ENCODE measurements around the gene SLC17A7.
A peak's percentile ranks its signal among the peaks of the same experiment; 100 is the strongest.

SLC17A7 gene

DNA sequence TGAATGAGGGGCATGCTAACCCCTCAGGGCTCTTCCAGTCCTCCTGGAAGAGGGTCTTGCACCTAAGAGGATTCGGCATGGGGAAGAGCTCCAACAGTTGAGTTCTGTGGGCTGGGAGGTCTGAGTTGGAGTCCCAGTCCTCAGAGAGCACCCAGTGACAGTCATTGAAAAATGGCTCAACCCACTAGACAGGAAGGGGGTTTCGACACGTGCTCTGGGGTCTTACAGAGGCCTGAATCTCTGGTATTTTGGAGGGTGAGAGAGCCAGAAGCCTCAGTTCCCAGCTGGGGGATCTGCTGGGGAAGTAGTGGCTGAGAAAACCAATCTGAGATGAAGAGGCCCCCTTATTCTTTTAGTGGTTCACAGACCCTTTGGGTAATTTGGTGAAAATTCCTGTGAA lies 27.1 kb downstream of the SLC17A7 start:
- peaks cover 15 to 22% of the 10 kb centered on the region in 2 donors for H3K4me1 Mint-ChIP-seq (ENCODE audit: low read depth in 2 of 2)
- ATAC-seq (replicated peaks) = no peak
- H3K27me3 Mint-ChIP-seq = peaks cover 27 to 42% of the 10 kb centered on the region in 2 donors
- DNase-seq = no peak
- no peaks in the 10 kb centered on the region for H3K9me3 Mint-ChIP-seq
- H3K4me3 Mint-ChIP-seq = no peak overlapping the region
- H3K27ac Mint-ChIP-seq = peak overlapping the region in 1 of 2 donors; percentile 28
- no peaks in the 10 kb centered on the region for H3K36me3 Mint-ChIP-seq (ENCODE audit: insufficient read depth)

DNA sequence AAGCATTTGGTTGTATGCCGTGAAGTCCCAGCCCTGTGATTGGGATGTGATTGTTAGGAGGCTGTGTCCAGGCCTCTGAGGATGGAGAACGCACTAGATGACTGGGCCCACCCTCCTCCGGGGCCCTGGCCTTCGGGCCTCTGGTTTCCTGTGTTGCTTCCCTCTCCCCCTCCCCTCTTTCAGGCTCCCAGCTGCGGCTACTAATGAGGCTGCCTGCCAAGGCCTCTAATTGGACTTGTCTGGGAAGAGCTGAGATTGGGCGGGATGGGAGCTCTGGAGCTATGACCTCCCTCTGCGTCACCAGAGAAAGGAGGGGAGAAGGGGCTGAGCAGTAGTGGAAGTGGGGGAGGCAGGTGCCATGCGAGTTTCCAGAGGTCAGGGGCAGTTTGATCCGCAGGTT lies 28.0 kb downstream of the SLC17A7 start:
- Mint-ChIP-seq H3K4me1 (ENCODE audit: low read depth in 2 of 2) (peaks cover 22 to 30% of the 10 kb centered on the region in 2 donors), H3K9me3 (no peaks in the 10 kb centered on the region), H3K36me3 (ENCODE audit: insufficient read depth) (no peaks in the 10 kb centered on the region), H3K27ac (no peak overlapping the region), H3K27me3 (peaks cover 18 to 33% of the 10 kb centered on the region in 2 donors), H3K4me3 (no peak overlapping the region)
- no peak for ATAC-seq (replicated peaks)
- no peak for DNase-seq

DNA sequence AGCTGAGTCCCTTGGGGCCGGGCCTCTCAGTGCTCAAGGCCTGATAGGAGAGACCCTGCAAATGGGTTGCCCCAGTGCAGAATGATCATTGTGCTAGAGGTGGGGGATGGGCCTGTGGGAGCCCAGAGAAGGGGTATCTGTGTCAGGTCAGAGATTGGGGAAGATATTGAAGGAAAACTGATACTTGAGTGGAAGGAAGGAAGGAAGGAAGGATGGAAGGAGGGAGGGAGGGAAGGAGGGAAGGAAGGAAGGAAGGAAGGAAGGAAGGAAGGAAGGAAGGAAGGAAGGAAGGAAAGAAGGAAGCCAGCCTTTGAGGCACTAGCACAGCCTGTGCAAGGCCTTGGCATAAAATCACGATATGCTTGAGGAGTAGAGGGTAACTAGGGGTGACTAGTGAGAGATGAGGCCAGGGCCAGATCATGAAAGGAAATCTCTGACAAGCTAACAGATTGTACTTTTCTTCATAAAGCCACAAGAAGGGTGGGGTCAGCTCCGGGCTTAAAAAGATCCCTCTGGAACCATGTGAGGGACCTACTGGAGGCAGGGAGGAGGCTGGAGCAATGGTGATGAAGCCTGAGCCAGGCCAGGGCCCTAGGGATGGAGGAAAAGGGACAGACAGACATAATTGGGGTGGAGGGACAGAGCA lies 29.5 kb downstream of the SLC17A7 start:
- no peaks in the 10 kb centered on the region for H3K36me3 Mint-ChIP-seq (ENCODE audit: insufficient read depth)
- ATAC-seq (replicated peaks) (no peak), DNase-seq (no peak)
- no peak overlapping the region for H3K4me3 Mint-ChIP-seq
- H3K9me3 Mint-ChIP-seq = no peaks in the 10 kb centered on the region
- H3K27ac Mint-ChIP-seq = peak overlapping the region in 1 of 2 donors; percentile 86
- peaks cover 24 to 37% of the 10 kb centered on the region in 2 donors for H3K4me1 Mint-ChIP-seq (ENCODE audit: low read depth in 2 of 2)
- H3K27me3 Mint-ChIP-seq = peaks cover 6 to 17% of the 10 kb centered on the region in 2 donors

DNA sequence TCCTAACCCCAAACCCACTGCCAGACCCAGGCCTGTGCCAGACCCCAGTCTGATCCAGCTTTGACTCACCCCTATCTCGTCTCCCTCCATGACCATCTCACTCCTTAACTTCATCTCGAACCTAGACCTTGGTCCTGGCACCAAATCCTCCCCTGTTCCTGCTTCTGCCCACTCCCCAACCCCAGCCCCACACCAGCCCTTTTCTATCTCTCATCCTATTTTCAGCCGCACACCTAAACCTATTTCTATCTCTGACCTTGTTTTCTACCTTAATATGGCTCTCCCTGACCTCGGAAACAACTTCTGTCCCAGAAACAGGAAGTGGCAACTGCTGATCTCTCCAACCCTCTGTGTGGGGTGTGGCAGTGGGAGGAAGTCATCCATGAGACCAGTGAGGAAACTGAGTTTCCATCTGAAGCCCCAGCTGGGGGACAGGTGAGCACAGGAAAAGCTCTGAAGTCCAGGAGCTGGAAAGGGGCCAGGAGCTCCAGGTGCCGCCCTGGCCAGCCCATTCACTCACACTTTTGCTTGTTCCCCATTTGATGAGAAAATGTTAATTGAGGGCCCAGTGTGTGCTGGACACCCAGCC lies 31.8 kb downstream of the SLC17A7 start:
- H3K4me1 Mint-ChIP-seq (ENCODE audit: low read depth in 2 of 2) = peaks cover 24 to 37% of the 10 kb centered on the region in 2 donors
- peak; percentile 75 for ATAC-seq (replicated peaks)
- no peaks in the 10 kb centered on the region for H3K27me3 Mint-ChIP-seq
- H3K27ac Mint-ChIP-seq = peak overlapping the region; percentile 65 to 76
- H3K9me3 Mint-ChIP-seq = no peaks in the 10 kb centered on the region
- DNase-seq = no peak
- H3K36me3 Mint-ChIP-seq (ENCODE audit: insufficient read depth) = no peaks in the 10 kb centered on the region
- H3K4me3 Mint-ChIP-seq = peak overlapping the region; percentile 48 to 73

DNA sequence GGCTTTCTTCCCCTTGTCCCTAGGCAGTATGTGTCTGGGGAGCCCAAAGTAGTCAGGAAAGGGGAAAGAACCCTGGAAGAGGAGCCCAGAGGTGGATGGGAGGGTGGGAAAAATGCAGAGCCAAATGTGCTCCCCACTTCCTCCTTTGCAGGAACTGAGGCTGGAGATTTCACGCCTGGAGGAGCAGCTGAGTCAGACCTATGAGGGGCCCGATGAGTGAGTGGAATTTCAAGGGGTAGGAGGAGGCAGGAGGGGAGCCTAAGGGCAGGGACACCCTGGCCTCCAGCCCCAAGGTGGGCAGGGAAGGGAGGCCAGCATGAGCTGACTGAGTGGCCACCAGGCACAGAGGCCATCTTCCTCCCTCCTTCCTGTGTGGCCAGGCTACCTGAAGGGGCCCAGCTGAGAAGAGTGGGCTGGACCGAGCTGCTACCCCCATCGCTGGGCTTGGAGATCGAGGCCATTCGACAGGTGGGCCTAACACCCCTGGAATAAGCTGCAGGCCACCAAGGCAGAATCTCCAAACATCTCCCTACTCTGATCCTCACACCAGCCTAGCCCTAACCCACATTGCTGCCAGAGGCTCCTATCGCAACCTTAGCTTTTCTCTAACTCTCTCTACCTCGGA lies 32.4 kb downstream of the SLC17A7 start:
- DNase-seq = no peak
- peak overlapping the region; percentile 65 to 76 for H3K27ac Mint-ChIP-seq
- ATAC-seq (replicated peaks) = no peak
- H3K4me3 Mint-ChIP-seq = peak overlapping the region; percentile 48 to 73
- peaks cover 24 to 37% of the 10 kb centered on the region in 2 donors for H3K4me1 Mint-ChIP-seq (ENCODE audit: low read depth in 2 of 2)
- H3K36me3 Mint-ChIP-seq (ENCODE audit: insufficient read depth) = no peaks in the 10 kb centered on the region
- H3K9me3 Mint-ChIP-seq = no peaks in the 10 kb centered on the region
- H3K27me3 Mint-ChIP-seq = no peaks in the 10 kb centered on the region

DNA sequence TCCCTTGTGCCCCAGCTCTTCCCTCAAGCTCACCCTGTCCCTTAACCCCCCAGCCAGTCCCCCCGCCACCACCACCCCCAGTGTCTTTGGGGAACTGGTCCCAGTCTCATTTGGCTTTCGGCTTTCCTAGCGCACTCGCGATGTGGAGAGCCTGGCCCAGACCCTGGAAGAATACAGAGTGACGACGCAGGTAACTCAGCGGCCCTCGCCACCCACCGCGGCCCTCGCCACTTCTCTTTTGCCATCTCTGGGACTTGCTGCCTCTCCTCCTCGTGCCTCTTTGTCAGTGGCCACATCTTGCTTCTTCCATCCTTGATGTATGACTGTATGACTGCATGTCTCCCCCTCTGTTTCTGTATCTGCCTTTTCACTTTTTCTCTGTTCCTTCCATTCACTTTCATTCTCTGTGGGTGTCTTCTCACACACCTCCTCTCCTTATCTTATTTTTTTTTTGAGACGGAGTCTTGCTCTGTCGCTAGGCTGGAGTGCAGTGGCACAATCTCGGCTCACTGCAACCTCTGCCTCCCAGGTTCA lies 33.8 kb downstream of the SLC17A7 start:
- no peaks in the 10 kb centered on the region for H3K9me3 Mint-ChIP-seq
- no peak for DNase-seq
- no peaks in the 10 kb centered on the region for H3K36me3 Mint-ChIP-seq (ENCODE audit: insufficient read depth)
- H3K4me1 Mint-ChIP-seq (ENCODE audit: low read depth in 2 of 2) = peaks cover 24 to 37% of the 10 kb centered on the region in 2 donors
- H3K4me3 Mint-ChIP-seq = peak overlapping the region in 1 of 2 donors; percentile 4
- no peak for ATAC-seq (replicated peaks)
- H3K27ac Mint-ChIP-seq = no peak overlapping the region
- H3K27me3 Mint-ChIP-seq = no peaks in the 10 kb centered on the region

DNA sequence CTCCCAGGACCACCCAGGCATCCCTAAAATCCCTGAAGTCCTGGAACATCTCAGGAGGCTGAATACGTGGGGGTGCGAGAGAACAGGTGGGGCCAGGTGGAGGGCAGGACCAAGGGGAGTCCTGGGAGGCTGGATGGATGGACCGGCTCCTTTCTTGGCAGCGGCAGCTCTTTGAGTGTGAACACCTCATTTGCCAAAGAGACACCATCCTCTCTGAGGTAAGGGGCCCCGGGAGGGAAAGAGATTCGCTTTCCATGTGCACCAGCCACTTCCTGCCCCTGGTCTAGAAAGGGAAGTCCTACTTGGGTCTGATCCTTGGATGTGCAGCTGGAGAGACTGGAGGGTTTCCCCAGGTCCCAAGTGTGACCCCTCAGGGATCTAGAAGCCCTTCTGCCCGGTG lies 34.2 kb downstream of the SLC17A7 start:
- ATAC-seq (replicated peaks) = no peak
- H3K4me3 Mint-ChIP-seq = no peak overlapping the region
- H3K27ac Mint-ChIP-seq = no peak overlapping the region
- peaks cover 24 to 35% of the 10 kb centered on the region in 2 donors for H3K4me1 Mint-ChIP-seq (ENCODE audit: low read depth in 2 of 2)
- H3K36me3 Mint-ChIP-seq (ENCODE audit: insufficient read depth) = no peaks in the 10 kb centered on the region
- no peak for DNase-seq
- H3K9me3 Mint-ChIP-seq = no peaks in the 10 kb centered on the region
- H3K27me3 Mint-ChIP-seq = no peaks in the 10 kb centered on the region

DNA sequence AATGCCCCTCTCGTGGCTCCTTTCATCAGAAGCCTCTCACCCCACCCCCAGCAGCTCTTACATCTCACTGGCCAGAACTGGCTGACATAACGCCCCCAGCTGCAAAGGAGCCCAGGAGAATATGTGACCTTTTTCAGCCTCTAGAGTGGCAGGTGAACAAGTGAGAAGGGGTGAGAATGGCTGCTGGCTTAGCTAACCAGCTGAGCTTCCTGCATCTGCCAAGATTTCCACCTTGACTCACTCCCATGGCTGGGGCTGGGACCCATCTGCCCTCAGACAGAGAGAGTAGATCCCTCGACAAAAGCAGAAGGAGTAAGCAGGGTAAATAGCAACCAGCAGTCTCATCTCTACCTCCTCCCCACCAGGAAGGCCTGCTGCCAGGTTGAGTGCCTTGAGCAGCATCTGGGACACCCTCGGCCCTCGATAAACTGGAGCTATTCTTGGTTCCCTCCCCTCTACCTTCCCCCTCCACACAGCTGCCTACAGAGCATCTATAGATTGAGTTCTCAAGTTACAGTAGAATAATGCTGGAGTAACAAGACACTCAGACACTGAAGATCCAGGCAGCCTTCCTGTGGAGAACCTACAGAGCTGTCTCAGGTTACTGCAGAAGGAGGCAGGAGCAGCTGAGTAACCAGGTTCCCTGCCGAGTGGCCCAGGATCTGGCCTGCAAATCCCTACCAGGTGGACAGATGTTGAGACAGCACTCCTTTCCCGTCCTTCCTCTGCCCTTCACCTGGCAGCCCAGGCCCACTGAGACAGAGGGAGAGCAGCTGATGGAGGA lies 37.7 kb downstream of the SLC17A7 start:
- Mint-ChIP-seq H3K27me3 (peaks cover 0 to 9% of the 10 kb centered on the region in 2 donors), H3K4me3 (no peak overlapping the region), H3K36me3 (ENCODE audit: insufficient read depth) (peaks cover 2% of the 10 kb centered on the region), H3K4me1 (ENCODE audit: low read depth in 2 of 2) (peaks cover 4 to 10% of the 10 kb centered on the region in 2 donors), H3K9me3 (no peaks in the 10 kb centered on the region), H3K27ac (no peak overlapping the region)
- DNase-seq (no peak), ATAC-seq (replicated peaks) (no peak)

DNA sequence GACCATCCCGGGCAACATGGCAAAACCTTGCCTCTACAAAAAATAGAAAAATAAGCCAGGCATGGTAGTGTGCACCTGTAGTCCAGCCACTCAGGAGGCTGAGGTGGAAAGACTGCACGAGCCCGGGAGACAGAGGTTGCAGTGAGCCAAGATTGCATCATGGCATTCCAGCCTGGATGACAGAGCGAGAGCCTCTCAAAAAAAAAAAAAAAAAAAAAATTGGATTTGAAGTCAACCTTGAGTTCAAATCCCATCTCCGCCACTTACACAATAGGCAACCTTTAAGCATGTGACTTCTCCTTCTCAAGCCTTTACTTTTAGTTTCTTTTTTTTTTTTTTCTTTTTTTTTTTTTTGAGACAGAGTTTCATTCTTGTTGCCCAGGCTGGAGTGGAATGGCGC lies 41.3 kb downstream of the SLC17A7 start:
- Mint-ChIP-seq H3K4me1 (ENCODE audit: low read depth in 2 of 2) (no peaks in the 10 kb centered on the region), H3K9me3 (no peaks in the 10 kb centered on the region)
- no peak for ATAC-seq (replicated peaks)

DNA sequence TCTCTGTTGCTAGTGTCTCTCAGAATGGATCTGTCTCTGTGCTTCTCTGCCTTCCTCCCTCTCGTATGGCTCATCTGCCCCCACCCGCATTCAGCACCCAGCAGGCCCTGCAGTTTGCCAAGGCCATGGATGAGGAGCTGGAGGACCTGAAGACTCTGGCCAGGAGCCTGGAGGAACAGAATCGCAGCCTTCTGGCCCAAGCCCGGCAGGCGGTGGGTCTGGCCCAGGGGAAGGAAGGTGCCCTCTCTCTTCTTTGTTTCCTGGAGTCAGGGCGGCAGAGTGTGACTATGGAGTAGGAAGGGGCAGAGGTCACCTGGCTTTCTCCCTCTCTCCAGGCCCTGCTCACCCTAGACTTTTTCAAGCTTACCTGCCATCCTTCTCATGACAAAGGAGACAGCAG lies 42.4 kb downstream of the SLC17A7 start:
- no peak overlapping the region for H3K27ac Mint-ChIP-seq

More for the DNA sequence above, 41.3 kb downstream of the SLC17A7 start:
- Mint-ChIP-seq H3K36me3 (ENCODE audit: insufficient read depth) (peaks cover 6% of the 10 kb centered on the region), H3K27me3 (peaks cover 0 to 9% of the 10 kb centered on the region in 2 donors), H3K27ac (no peak overlapping the region), H3K4me3 (no peak overlapping the region)
- DNase-seq = no peak

DNA sequence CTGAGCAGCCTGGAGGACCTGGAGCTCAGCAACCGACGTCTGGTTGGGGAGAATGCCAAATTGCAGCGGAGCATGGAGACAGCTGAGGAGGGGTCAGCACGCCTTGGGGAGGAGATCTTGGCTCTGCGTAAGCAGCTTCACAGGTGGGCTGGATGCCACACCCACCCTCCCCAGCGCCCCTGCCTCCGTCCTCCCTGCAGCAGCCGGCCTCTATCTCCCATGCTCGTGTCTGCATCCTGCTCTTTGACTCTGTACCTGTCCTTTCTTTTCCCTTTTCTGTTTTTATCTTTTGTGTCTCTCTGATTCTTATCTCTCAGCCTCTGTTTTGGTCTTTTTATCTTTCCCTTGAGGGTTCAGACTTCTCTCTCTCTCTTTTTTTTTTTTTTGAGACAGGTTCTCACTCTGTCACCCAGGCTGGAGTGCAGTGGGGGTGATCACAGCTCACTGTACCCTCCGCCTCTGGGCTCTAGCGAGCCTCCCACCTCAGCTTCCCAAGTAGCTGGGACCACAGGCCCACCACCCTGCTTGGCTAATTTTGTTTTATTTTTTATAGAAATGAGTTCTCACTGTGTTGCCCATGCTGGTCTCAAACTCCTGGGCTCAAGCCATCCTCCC lies 43.2 kb downstream of the SLC17A7 start:
- ATAC-seq (replicated peaks) = no peak
- Mint-ChIP-seq H3K4me1 (ENCODE audit: low read depth in 2 of 2) (no peaks in the 10 kb centered on the region), H3K27me3 (peaks cover 0 to 9% of the 10 kb centered on the region in 2 donors), H3K27ac (no peak overlapping the region), H3K36me3 (ENCODE audit: insufficient read depth) (peaks cover 6% of the 10 kb centered on the region), H3K4me3 (no peak overlapping the region), H3K9me3 (no peaks in the 10 kb centered on the region)
- no peak for DNase-seq

More for the DNA sequence above, 42.4 kb downstream of the SLC17A7 start:
- no peak for ATAC-seq (replicated peaks)
- H3K27me3 Mint-ChIP-seq = peaks cover 0 to 9% of the 10 kb centered on the region in 2 donors
- no peak overlapping the region for H3K4me3 Mint-ChIP-seq
- no peaks in the 10 kb centered on the region for H3K9me3 Mint-ChIP-seq
- no peak for DNase-seq
- H3K4me1 Mint-ChIP-seq (ENCODE audit: low read depth in 2 of 2) = no peaks in the 10 kb centered on the region
- H3K36me3 Mint-ChIP-seq (ENCODE audit: insufficient read depth) = peaks cover 6% of the 10 kb centered on the region

DNA sequence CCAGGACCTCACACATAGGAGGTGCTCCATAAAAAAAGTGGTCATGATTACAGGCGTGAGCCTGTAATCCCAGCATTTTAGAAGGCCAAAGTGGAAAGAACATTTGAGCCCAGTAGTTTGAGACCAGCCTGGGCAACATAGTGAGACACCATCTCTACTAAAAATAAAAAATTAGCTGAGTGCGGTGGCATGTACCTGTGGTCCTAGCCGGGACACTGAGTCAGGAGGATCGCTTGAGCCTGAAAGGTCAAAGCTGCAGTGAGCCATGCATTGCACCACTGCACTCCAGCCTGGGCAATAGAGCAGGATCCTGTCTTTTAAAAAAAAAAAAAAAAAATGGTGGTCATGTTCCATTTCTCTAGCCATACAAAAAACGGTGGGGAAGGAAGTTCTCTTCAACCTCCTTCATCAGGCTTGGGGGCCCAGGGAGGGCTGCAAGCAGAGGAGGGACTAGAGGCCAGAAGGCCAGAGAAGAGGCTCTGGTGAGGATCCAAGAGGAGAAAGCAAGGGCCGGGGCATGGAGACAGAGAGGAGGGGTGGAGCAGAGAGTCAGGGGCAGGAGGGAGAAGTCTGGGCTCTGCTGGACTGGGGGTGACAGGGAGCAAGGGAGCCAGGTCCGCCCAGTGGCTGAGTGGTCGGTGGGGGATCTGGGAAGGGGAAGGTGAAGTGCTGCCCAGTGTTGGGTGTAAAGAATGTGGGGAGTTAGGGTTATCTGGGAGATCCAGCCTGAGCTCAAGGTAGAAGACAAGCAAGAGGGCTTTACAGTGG lies 44.4 kb downstream of the SLC17A7 start:
- peaks cover 6% of the 10 kb centered on the region for H3K36me3 Mint-ChIP-seq (ENCODE audit: insufficient read depth)
- H3K9me3 Mint-ChIP-seq = no peaks in the 10 kb centered on the region
- no peak for DNase-seq
- peaks cover 0 to 9% of the 10 kb centered on the region in 2 donors for H3K27me3 Mint-ChIP-seq
- H3K4me3 Mint-ChIP-seq = no peak overlapping the region
- H3K4me1 Mint-ChIP-seq (ENCODE audit: low read depth in 2 of 2) = peaks cover 3 to 4% of the 10 kb centered on the region in 2 donors
- no peak for ATAC-seq (replicated peaks)
- H3K27ac Mint-ChIP-seq = no peak overlapping the region
